Stimulated activated CD8-positive, alpha-beta memory T cell treated with anti-CD3 and anti-CD28 coated beads, Interleukin-12 subunit alpha, Interleukin-12 subunit beta, amount 100 ng/mL, for 1 hour (primary cell): ENCODE results near the gene FOXO6.

Experiments
- DNase-seq: peaks from one replicate; pipeline ENCODE4 v3.0.0-alpha.2; 2020; ENCODE audit warnings: low read depth

The FOXO6 gene

DNA sequence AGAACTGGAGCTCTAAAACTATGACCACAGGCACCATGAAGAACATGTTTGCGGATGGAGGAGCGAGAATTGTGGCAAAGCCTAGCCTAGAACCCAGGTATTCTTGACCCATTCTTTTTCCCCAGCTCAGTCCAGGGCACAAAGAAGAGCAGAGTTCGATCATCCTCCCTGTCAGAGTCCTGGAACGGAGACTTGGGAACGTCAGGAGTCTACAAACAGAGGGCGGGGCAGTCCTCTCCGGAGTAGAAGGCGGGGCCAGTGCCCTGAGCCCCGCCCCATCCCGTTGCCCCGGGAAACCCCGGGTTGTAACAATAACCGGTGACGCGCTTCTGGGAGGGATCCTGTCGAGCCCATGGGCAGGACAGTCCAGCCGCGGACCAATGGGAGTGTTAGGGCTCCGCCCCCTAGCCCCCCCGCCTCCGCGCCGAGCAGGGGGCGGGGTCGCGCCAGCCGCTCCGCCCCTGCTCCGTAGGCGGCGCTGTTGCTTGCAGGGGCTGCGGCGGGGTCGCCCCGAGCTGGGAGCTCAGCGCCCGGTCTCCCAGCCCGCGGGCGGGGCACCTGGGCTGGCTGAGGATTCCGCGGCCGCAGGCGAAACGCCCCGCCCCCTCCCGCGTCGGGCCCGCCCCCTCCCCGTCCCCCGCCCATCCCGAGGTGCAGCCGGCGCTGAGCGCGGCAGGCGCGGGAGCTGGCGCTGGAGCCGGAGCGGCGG is at the start of gene FOXO6:
FOXO6 (plus strand) TSS at position 649 of the 709 bp plus-strand sequence.
- DNase-seq, result peak; percentile 89

GRCh38 chr1:41312991-41313645 is 48.1 kb upstream of the FOXO6 start:
- no peak for DNase-seq

GRCh38 chr1:41313661-41314131 is 47.5 kb upstream of the FOXO6 start:
- DNase-seq, result no peak

- no peak for DNase-seq
Measured at GRCh38 chr1:41314376-41315145, 46.7 kb upstream of the FOXO6 start.

GRCh38 chr1:41315146-41315822 is 46.0 kb upstream of the FOXO6 start:
- no peak for DNase-seq

DNA sequence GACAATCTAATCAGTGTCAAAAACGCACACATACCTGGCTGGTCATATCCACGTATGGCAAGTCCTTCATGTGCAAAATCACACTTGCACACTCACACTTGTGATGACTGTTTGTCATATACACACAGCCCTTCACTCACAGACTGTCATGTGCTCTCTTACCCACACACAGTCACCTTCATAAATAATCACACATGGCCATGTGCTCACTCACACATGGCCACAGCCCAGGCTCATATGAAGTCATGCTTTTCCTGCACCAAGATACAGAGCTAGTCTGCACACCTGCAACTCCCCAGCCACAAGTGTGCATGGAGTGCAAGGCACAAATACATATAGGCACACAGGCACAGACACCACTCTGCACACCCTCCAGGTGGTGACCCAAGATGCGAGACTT is 45.4 kb upstream of the FOXO6 start:
- no peak for DNase-seq

- DNase-seq, result no peak
Measured at GRCh38 chr1:41317361-41317760, 43.9 kb upstream of the FOXO6 start.

DNA sequence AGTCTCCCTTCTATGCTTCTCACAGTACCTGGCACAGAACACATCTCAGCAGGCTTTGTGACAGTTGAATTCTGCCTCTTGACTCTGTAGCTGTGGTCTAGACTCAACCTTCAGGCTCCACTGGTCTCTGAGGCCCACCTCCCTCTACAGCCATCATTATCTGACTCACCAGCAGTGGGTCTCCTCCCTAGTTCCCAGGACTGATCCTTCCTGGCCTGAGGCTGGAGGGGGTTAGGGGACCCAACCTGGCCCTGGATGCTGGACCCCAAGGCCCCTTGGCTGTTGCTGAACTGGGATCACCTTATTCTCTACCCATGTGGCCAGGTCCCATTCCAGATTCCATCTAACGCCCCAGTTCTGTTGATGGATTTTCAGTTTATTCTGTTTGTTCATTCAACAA is 43.1 kb upstream of the FOXO6 start:
- DNase-seq, result no peak

- DNase-seq, result no peak
Measured at GRCh38 chr1:41319106-41319755, 42.0 kb upstream of the FOXO6 start.

GRCh38 chr1:41319807-41320711 is 41.2 kb upstream of the FOXO6 start:
- DNase-seq, result no peak

GRCh38 chr1:41320895-41321676 is 40.1 kb upstream of the FOXO6 start:
- DNase-seq, result no peak

GRCh38 chr1:41322101-41322661 is 39.1 kb upstream of the FOXO6 start:
- DNase-seq, result no peak

DNA sequence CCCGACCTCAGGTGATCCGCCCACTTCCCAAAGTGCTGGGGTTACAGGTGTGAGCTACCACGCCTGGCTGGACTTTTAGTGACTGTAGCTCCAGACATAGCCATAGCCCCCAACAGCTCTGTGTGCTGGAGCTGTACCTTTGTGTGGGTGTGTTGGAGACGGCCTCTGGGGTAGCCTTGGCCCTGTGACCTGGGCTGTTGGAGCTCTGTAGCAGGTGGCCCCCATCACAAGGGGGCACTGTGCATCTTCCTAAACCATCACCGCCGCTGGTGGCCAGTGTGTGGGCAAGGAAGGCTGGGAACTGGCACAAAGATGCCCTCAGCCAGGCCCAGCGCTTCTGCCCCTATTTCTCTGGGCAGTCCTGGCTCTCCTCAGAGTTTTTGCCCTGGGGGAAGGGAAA is 38.4 kb upstream of the FOXO6 start:
- DNase-seq, result no peak

- DNase-seq, result no peak
Measured at GRCh38 chr1:41323243-41323642, 38.0 kb upstream of the FOXO6 start.

DNA sequence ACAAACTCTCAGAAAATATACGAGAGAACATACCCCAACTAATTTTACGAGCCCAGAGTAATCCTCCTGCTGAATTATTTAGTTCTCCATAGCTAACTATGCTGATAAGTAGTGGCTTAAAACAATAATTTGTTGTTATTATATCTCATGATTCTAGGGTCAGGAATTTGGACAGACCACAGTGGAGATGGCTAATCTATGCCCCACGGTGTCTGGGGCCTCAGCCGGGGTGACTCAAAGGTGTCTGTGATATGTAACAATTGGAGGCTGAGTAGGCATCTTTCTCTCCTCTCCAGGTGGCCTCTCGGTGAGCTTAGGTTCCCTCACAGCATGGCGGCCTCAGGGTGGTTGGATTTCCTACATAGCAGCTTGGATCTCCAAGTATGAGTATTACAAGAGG is 35.4 kb upstream of the FOXO6 start:
- no peak for DNase-seq

DNA sequence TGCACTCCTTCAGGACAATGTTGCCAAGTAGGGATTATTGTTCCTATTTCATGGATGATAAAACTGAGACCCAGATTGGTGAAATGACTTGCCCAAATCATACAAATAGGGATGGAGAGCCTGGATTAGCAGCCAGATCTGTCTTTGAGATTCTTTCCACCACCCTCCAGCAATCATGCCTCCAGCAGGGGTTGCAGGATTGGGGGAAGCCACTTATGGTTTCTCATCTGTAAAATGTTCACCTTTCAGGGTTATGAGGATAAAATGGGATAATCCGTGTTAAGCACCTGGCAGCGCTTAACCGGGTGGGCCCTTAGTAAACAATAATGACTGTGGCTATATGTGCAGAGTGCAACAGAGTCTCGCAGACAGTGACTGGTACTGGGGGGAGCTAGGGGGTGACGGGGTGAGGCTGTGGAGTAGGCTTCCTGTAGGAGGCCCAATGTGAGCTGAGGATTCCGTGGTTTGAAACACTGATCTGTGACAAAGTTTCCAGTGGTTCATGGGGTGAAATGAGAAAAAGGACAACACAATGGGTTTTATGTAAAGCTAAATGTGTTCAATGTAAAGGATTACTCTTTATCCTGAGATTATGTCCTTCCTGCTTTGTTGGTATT is 33.7 kb upstream of the FOXO6 start:
- no peak for DNase-seq

DNA sequence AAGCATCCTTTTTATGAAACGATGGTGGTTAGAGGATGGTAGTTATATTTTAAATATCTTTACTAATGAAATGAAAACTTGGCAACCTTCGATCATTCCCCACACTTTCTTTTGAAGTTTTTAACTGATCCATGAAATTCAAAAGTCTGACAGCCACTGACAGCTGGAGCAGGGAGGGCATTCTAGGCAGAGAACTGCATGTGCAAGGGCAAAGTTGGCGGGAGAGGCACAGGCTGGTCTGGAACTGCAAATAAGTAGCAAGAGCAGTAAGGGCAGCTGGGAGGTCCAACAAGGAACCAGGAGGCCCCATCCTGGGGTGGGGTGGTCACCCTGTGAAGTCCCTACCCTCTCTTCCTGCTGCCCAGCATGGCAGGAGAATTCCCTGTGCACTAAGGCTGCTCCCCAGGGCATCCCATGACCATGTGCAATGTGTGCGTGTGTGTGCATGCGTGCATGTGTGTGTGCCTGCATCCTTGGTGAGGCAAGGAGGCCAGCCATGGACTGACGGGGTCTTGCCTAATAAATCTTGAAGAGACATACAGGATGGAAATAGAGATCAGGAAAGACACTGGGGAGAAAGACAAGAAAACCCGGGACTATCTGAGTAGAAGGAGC is 33.1 kb upstream of the FOXO6 start:
- DNase-seq, result no peak

GRCh38 chr1:41328780-41329640 is 32.2 kb upstream of the FOXO6 start:
- no peak for DNase-seq
